ENCODE measurements around the gene PNMA8B.
A peak's percentile ranks its signal among the peaks of the same experiment; 100 is the strongest.

DNA sequence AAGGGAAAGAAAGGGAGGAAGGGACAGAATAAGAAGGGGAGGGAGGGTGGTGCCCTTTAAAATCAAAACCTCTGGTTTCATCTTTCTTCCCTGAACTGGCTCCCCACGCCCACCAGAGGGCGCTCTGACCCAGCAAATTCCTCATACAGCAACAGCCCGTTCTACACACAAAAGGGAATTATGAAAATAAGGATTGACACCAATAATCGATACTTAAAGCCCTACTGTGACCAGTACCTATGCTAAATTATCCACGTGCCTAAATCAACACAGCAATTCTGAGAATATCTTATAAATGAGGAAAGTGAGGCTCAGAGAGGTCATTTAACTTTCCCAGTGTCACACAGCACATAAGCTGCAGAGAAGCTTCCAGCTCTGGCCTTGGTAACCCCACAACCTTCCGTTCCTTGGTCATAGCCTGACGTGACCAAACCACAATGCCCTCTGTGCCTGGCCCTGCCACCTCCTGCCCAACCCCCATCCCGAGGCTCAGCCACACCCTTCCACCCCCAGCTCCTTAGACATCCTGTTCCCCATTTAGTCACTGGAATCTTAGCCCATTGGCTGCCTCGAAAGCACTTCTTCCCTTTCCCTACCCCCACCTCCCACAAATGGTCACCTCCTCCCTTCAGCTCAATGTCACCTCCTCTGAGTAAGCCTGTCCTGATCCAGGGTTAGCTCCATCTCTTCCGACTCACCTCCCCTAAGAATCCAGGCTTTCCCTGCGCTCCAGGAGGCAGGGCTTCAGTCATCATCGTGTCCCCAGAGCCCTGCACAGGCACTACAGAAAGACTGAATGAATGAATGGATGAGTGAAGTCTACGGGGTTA, 34.2 kb upstream of the PNMA8B start:
- no peak for TF ChIP-seq EZH2phosphoT487 (IDR thresholded peaks at IDR 0.05; ENCODE audit: low read depth)
- TF ChIP-seq, protein P1, sequence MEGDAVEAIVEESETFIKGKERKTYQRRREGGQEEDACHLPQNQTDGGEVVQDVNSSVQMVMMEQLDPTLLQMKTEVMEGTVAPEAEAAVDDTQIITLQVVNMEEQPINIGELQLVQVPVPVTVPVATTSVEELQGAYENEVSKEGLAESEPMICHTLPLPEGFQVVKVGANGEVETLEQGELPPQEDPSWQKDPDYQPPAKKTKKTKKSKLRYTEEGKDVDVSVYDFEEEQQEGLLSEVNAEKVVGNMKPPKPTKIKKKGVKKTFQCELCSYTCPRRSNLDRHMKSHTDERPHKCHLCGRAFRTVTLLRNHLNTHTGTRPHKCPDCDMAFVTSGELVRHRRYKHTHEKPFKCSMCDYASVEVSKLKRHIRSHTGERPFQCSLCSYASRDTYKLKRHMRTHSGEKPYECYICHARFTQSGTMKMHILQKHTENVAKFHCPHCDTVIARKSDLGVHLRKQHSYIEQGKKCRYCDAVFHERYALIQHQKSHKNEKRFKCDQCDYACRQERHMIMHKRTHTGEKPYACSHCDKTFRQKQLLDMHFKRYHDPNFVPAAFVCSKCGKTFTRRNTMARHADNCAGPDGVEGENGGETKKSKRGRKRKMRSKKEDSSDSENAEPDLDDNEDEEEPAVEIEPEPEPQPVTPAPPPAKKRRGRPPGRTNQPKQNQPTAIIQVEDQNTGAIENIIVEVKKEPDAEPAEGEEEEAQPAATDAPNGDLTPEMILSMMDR (IDR thresholded peaks at IDR 0.05; ENCODE audit: low read depth, low read length) = peak; percentile 99
